Muscle of back (tissue), 11 donors: ENCODE data around the gene LFNG. TPM values are rescaled to one million over a fixed set of nuclear protein-coding genes. Genes with fewer than 3 reads are reported as not detected.
"Not testable (repeated sequence)": the region's sequence is repeated elsewhere in the genome, so short reads cannot be mapped to it uniquely, and the experiment has no call there.

Experiments
- DNase-seq, 3 donors: peaks; one replicate each; pipeline versions ENCODE4 v3.0.0 to v3.0.0-alpha.2; 2013
- polyA plus RNA-seq, 10 donors: library from polyadenylated mRNA; unstranded; fragments of 120-200 nt; gene quantifications; one replicate each; pipeline ENCODE4 v1.2.1, GENCODE V29; 2013; ENCODE audit not compliant: insufficient read length in 10 of 10

The LFNG gene
- polyA plus RNA-seq, 10 donors: 10.5 to 34.9 (median 18.3) TPM

- peak in 1 of 3 donors; percentile 9 for DNase-seq
These were observed 8.2 kb downstream of the LFNG start for GRCh38 chr7:2527505-2528467.

- peak in 1 of 3 donors; percentile 9 for DNase-seq
These were observed 9.0 kb downstream of the LFNG start for GRCh38 chr7:2528481-2529095.

- peak in 1 of 3 donors; percentile 68 for DNase-seq
These were observed 9.8 kb downstream of the LFNG start for GRCh38 chr7:2529161-2530070.

GRCh38 chr7:2530071-2530987 is 10.8 kb downstream of the LFNG start:
- peak in 1 of 3 donors; percentile 47 for DNase-seq

GRCh38 chr7:2530994-2531795 is 11.6 kb downstream of the LFNG start:
- peak in 1 of 3 donors; percentile 45 for DNase-seq

- peak in 1 of 3 donors; percentile 26 for DNase-seq
These were observed 12.2 kb downstream of the LFNG start for GRCh38 chr7:2531796-2532110.

GRCh38 chr7:2532199-2532772 is 12.7 kb downstream of the LFNG start:
- peak in 1 of 3 donors; percentile 18 for DNase-seq

GRCh38 chr7:2532816-2533215 is 13.2 kb downstream of the LFNG start:
- DNase-seq: not testable (repeated sequence)

GRCh38 chr7:2533566-2533965 is 14.0 kb downstream of the LFNG start:
- not testable (repeated sequence) for DNase-seq

GRCh38 chr7:2534214-2534613 is 14.6 kb downstream of the LFNG start:
- not testable (repeated sequence) for DNase-seq

GRCh38 chr7:2535872-2536627 is 16.5 kb downstream of the LFNG start:
- DNase-seq: not testable (repeated sequence)

- DNase-seq: peak in 1 of 3 donors; percentile 25
These were observed 18.6 kb downstream of the LFNG start for GRCh38 chr7:2537981-2538851.

GRCh38 chr7:2539031-2539911 is 19.7 kb downstream of the LFNG start:
- peak in 1 of 3 donors; percentile 16 for DNase-seq

- no peak for DNase-seq
These were observed 20.6 kb downstream of the LFNG start for GRCh38 chr7:2540133-2540532.

- DNase-seq: no peak
These were observed 21.1 kb downstream of the LFNG start for GRCh38 chr7:2540641-2541051.

GRCh38 chr7:2541291-2542010 is 21.9 kb downstream of the LFNG start:
- DNase-seq: peak in 1 of 3 donors; percentile 8
